ENCODE measurements around the gene JAGN1.
"Not testable (repeated sequence)": the region's sequence is repeated elsewhere in the genome, so short reads cannot be mapped to it uniquely, and the experiment has no call there.

JAGN1 gene

GRCh38 chr3:9928158-9928557, 37.7 kb downstream of the JAGN1 start:
- no peak for DNase-seq

- no peak for DNase-seq
Measured at GRCh38 chr3:9930804-9931418, 40.5 kb downstream of the JAGN1 start.

DNA sequence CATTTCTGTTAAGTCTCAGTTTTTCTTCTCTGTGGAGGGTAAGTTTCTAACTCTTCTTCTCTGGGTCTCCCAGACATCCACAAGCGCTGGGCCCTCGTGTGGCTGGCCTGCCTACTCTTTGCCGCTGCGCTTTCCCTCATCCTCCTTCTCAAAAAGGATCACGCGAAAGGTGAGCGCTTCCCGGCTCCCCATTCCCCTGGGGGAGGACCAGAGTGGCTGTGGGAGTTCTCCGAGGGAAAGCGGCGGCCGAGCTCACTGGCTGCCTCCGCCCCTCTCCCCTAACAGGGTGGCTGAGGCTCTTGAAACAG, 42.1 kb downstream of the JAGN1 start:
- no peak for DNase-seq

- DNase-seq: peak; percentile 89
Measured at GRCh38 chr3:9932843-9933560, 42.6 kb downstream of the JAGN1 start.

DNA sequence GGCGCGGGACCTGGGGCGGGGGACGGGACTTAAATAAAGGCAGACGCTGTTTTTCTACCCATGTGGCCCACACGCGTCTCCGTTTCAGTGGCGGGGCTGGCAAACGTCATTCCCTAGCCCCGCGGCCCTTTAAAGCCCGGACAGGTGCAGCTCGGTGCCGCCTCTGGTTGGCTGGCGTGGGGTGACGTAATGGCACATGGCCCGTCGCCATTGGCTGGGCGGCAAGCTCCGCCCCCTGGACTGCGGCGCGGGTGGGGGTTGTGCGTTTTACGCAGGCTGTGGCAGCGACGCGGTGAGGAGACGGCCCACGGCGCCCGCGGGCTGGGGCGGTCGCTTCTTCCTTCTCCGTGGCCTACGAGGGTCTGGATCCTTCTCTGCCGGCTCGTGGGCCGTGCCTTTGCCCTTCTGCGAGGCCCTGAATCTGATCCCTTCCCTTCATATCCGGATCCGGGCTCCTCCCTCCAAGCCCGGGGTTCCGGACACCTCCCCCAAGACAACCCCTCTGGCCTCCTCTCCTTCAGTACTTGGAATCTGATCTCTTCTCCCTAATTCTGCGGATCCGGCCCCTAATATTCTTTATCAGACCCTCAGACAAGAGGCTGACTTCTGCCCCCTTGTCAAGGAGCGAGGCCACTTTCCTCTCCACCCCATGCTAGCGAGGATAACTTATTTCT, 43.3 kb downstream of the JAGN1 start, which contains the start of gene CRELD1:
TSS of gene CRELD1 (plus strand) at position 274 of the 674 bp plus-strand sequence. CDS start 605 bp downstream, outside the sequence.
- peak; percentile 99 for DNase-seq

DNA sequence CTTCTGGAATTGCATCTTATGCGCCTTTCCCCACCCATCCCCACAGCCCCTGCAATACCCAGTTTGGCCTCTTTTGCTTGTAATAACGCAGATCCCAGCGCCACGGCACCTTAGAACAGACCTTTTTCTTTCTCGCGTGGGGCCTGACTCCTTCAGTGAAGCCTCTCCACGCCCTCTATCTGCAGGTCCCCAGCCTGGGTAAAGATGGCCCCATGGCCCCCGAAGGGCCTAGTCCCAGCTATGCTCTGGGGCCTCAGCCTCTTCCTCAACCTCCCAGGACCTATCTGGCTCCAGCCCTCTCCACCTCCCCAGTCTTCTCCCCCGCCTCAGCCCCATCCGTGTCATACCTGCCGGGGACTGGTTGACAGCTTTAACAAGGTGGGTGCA, 43.8 kb downstream of the JAGN1 start:
- no peak for DNase-seq

GRCh38 chr3:9934993-9935392, 44.6 kb downstream of the JAGN1 start:
- DNase-seq: no peak

DNA sequence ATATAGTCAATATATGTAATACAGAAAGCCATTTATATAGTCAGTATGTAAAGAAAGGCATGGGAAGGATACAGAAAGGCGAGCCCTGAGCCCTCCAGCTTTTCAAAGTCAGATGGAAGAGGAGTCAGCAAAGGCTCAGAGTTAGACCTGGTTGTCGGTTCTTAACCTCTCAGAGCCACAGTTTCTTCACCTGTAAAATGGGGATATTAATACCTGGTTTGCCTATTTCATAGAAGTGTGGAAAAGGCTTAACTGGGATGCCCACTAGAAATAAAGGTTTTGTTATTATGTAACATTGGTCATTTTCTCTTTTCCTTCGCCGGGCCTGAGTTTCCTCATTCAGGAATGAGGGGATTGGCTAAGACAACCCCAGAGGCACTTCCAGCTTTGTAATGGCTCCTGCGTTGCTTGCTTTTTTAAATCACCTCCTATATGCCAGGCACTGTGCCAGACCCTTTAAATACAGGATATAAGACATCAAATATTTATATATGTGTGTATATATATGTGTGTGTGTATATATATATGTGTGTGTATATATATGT, 45.6 kb downstream of the JAGN1 start:
- DNase-seq: no peak

GRCh38 chr3:9937486-9938238, 47.3 kb downstream of the JAGN1 start:
- DNase-seq: no peak

- no peak for DNase-seq
Measured at GRCh38 chr3:9938966-9939365, 48.6 kb downstream of the JAGN1 start.

DNA sequence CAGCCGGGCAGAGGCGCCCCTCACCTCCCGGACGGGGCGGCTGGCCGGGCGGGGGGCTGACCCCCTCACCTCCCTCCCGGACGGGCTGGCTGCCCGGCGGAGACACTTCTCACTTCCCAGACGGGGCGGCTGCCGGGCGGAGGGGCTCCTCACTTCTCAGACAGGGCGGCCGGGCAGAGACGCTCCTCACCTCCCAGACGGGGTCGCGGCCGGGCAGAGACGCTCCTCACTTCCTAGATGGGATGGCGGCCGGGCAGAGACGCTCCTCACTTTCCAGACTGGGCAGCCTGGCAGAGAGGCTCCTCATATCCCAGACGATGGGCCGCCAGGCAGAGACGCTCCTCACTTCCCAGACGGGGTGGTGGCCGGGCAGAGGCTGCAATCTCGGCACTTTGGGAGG, 49.5 kb downstream of the JAGN1 start:
- DNase-seq: not testable (repeated sequence)

DNA sequence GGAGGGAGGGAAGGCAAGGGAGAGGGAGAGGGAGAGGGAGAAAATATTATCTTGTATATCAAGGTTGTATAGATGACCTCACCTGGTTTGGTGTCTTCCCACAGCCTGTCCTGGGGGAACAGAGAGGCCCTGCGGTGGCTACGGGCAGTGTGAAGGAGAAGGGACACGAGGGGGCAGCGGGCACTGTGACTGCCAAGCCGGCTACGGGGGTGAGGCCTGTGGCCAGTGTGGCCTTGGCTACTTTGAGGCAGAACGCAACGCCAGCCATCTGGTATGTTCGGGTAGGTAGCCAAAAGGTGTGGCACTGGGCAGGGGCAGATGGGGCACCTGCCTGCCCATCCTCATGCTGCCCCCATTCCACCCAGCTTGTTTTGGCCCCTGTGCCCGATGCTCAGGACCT, 50.3 kb downstream of the JAGN1 start:
- no peak for DNase-seq

- no peak for DNase-seq
Measured at GRCh38 chr3:9942164-9942563, 51.8 kb downstream of the JAGN1 start.

DNA sequence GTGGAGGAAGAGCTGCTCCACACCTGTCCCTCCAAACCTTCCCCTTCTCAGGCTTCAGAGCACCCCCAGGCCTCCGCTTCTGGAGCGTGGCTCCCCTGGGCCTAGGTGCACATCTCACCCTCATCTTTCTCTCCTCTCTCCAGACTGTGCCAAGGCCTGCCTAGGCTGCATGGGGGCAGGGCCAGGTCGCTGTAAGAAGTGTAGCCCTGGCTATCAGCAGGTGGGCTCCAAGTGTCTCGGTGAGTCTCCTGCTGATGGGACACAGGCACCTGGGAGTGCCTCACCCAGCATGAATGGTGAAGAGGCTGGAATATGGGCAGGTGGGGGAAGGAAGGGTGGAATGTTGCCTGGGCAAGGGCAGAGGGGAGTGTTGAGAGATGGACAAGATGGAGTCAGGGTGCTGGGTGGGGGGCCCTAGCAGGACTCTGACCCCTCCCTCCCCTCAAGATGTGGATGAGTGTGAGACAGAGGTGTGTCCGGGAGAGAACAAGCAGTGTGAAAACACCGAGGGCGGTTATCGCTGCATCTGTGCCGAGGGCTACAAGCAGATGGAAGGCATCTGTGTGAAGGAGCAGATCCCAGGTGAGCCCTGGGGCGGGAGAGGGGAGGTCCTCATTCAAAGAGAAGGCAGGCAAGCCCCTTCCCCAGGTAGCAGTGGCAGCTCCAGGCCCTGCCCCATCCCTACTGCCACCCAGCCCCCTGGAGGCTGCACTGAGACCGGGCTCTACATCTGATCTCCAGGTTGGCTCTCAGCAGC, 52.7 kb downstream of the JAGN1 start:
- DNase-seq: no peak
